ENCODE results near the gene RASGEF1C.

The RASGEF1C gene

DNA sequence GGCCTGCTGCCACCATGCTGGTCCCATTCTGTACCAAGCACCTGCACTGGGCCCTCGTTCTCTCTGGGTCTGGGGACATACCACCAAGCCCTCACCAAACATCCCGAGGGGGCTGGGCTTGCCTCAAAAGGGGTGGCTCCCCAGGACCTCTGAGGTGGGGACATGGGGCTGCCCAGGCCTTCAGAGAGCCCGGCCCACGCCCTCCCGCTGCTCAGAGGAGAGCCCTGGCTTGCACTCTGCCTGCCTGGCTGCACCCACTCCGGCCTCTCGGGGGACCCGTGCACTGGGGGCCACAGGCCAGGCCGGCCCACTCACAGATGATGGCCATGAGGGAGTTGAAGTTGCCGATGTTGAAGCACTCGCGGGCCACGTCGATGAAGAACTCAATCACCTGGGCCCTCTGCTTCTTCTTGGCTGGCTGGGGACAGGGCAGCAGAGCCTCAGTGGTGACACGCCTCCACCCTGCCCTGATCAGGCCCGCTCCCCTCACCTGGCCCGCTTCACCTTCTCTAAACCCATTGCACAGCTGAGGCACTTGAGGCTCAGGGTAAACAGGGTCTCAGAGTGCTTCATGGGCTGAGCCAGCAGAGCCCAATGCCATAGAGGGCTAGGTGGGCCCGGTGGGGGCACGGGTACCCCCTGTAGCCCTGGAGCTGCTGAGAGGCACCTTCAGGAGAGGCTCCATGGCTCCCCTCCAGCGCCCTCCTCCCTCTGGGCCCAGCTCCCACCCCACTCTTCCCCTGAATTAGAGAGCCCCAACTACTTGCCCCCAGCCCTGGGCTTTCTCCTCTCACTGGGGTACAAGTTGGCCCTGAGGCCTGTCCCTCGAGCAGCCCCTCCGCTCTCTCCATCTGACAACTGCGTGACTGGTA is 89.7 kb downstream of the RASGEF1C start:
- no peak for DNase-seq

GRCh38 chr5:180118391-180118791 is 90.6 kb downstream of the RASGEF1C start:
- no peak for DNase-seq

DNA sequence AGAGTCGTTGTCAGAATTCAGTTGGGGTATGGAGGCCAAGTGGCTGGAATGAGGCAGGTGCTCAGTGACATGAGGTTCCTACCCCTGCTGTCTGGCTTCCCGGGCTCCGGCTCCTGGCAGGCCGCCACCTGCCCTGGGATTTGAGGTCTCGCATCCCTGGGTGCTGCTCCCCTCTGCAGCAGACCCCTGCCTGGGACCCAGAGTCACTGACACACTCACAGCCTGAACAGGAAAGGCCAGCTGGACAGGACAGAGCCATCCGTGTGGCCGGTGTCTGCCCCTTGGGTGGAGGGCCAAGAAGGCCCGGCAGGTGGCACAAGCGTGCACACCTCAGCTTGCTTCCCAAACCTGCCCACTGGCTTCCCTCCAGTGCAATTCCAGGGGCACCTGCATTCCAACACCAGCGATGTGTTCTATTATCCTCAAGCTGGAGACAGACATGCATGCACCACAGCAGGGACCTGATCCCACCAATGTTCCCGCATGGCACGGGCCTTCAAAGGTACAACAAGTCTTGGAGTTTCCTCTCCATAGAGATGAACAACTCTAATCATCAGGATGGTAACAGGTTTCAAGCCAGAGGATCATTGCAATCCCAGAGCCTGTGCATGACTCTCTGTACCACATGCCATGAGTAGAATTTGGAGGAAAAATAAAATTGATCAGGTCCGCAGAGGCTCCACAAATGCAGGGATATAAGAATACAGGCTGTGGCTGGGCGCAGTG is 91.8 kb downstream of the RASGEF1C start:
- DNase-seq = no peak

DNA sequence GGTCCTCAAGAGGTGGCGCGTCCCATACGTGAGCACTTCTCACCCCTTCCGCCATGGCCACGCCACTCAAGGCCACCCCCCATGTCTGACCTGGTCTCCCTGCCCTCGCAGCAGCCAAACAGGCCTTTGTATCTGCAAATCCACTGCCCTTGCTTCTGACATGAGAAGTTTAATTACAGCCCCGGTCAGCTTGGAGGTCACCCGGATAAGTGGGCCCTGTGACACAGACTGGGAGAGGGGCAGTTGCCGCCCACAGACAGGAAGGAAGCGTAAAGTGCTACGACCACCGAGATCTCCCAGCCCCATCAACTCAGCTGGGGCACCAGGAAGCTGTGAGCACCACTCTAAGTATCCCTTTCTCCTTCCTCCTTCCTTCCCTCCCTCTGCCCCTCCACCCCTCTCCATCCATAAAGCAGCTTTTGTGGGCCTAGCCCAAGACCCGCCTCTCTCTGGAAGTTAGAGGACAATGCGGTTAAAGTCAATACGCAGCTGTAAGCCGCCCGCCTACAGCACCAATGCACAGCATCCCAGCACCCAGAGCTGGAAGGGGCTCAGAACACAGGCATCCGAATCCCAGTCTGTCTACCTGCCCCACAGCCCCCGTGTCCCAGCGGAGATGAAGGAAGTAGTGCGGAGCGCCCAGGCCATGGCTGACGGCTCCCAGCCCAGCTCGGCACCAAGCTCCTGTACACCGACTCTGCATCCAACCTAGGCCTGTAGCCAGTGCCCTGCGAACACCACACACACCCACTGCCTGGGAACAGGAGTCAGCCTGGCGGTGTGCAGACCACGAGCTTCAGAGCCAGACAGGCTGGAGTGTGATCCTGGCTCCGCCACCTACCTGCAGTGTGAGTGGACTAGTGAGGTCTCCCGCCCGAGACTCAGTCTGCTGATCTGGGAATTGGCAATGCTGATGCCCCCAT is 92.7 kb downstream of the RASGEF1C start:
- DNase-seq = no peak

DNA sequence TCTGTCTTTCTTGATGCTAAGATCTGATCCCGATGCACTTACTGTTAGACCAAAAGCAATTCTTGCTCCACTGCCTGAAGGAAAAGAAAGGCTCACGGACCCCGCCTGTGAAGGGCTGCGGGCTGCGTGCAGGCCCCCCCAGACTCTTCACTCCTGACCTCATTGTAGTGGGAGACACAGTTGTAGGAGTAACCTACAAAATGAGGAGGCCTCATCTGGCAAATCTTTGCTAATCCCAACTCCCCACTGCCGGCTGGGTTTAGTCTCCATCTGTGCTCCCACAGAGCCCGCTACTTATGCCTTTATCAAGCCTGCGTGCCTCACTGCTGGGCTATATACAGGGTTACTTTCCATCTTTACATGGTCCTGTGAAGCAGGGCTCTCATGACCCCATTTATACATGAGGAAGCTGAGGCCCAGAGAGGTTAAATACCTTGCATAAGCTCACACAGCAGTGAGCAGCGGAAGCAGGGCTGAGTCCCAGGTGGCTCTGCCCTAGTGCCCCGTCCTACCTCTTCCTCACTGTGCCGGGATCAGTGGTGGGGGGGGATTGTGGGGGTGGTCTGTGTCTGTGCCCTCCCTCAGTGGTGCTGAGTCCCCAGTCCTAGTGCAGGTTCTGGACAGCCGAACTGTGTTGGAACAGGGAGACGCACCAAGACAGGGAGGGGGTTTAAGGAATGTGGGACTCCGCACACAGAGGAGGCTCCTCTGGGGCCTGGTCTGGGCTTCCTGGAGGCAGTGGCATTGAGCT is 93.5 kb downstream of the RASGEF1C start:
- no peak for DNase-seq

DNA sequence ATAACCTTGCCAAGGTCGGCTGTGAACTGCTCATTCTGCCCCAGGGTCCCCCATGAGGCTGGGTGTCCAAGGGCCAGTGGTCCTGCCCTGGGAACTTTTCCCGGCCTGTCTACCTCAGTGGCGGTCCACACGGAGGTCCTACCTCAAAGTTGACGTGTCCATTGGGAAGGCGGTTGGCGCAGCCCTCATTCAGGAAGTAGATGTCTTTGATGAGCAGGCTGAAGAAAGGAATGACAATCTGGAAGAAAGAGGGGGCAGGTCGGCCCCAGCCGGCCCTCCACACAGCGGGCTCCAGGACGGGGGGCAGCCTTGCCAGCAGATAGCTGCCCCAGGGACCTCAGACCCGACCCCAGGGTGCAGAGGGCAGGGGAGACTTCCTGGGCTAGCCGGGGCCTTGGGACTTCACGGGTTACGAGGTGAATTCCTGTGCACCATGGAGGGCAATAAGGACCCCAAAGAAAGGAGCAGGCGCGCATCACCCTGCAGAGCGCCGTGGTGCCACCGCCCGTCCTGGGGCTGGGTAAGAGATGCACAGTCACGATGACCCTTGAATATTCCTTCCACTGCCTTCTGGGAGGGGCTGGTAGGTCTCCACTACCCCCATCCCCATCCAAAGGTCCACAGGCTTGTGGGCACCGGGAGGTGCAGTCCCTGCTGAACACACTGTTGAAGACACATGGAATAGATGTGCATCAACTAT is 94.6 kb downstream of the RASGEF1C start:
- DNase-seq = no peak

DNA sequence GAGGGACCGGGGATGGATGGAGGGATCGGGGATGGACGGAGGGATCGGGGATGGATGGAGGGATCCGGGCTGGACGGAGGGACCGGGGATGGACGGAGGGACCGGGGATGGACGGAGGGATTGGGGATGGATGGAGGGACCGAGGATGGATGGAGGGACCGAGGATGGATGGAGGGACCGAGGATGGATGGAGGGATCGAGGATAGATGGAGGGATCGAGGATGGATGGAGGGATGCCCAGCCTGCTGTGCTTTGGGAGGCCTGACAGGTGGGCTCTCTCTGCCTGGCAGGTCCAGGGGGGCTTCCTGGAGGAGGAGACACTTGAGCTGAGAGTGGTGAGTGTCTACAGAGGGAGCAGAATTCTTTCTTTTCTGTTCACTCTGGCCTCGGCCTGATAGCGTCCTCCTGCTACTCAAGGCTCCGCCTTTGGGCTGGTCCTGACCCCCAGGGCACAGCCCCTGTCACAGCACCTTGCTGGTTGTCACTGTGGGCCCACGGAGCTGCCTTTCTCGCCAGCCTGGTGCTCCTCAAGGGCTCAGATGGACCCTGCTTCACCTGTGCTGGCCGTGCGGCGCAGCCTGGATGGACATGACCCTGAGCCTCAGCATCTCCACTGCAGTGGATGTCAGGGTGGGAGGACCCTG is 95.2 kb downstream of the RASGEF1C start:
- no peak for DNase-seq

DNA sequence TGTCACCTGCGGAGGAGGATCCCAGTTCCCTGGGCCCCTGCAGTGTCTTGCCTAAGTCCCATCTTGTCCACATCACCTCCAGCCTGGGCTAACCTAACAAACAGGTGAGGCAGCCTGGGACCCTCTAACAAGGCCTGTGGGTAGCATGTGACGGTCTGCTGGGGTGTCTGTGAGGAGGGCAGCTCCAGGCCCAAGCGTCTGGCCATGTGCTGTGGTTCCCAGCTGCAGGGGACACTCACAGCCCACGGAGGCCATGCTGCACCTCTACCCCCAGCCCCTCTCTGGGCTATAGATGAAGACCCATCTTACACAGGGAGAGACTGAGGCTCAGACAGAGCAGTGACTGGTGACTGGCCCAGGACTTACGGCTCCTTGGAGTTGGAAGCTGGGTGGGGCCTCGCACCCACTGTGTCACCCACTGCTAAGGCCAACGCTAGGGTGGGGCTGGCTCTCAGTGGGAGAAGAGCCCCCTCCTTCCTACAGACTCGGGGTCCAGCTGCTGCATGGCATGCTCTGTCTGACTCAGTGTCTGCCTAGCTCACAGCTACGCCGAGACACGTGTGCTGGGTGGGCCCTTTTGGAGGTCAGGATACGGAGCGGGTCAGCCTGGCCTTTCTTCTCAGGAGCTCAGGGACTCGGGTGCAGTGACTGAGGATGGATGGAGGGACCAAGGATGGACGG is 96.7 kb downstream of the RASGEF1C start:
- DNase-seq = no peak

DNA sequence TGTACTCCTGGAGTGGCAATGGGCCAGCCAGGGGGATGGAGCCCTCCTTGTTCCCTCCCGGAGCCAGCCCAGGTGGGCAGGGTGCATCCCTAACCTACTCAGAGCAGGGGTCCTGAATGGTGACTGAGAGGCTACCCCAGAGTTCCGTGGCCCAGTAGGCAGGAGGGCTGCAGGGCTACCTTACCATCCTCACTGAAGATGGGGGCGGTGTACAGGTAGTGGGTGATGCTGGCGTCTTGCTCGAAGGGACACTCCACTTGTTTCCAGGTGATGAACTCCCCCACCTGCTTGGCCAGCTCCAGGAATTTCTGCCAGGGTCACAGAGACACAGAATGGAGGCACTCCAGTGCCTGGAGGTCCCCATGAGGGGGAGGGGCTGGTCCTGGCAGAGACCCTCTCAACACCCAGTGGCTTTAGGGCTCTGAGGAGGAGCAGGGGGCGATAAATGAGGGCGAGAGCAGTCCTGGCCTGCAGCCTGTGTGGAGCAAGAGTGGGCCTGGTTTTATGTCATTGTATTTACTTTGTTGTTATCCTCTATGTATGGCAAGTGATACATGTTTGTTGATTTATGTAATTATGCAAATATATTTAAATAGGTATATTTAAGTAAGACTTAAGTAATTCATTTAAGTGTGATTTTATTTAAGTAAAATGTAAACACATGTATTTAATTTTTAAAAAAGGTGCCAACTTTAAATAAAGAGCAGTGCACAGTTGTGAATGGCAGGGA is 97.6 kb downstream of the RASGEF1C start:
- no peak for DNase-seq

- no peak for DNase-seq
Observed at GRCh38 chr5:180109920-180110319, 99.1 kb downstream of the RASGEF1C start.

DNA sequence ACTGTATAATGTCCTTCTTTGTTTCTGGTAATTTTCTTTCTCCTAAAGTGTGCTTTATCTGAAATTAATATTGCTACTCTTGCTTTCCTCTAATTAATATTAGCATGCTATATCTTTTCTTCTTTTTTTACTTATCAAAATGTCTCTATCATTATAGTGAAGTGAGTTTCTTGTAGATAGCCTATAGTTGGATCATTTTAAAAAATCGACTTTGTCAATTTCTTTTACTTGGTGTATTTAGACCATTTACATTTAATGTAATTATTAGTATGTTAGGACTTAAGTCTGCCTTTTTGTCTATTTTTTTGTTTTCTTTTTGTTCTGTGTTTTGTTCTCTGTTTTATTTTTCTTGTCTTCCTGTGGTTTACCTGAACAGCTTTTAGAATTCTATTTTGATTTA is 102.0 kb downstream of the RASGEF1C start:
- no peak for DNase-seq

GRCh38 chr5:180105827-180106312 is 103.1 kb downstream of the RASGEF1C start:
- DNase-seq = peak; percentile 33 to 65 (median 52)

GRCh38 chr5:180104168-180104530 is 104.9 kb downstream of the RASGEF1C start:
- DNase-seq = no peak

DNA sequence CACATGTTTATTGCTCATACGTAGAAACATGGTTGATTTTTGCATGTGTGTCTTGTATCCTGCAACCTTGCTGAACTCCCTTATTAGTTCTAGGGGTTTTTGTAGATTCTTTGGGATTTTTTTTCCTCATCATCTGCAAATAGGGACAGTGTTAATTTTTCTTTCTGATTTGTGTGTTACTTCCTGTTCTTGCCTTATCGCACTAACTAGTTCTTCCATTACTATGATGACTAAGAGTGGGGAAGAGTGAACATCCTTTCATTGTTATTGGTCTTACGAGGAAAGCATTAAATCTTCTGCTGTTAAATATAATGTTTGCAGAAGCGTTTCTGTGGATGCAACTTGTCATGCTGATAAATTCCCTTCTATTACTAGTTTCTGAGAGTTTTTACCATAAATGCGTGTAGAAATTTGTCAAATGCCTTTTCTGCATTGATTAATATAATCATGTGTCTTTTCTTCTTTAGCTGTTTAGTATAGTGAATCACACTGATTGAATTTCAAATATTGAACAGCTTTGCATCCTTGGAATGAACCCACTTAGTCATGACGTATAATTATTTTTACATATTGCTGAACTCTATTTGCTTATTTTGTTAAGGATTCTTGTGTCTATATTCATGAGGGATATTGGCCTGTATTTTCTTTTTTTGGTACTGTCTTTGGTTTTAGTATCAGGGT is 105.4 kb downstream of the RASGEF1C start:
- no peak for DNase-seq

GRCh38 chr5:180102636-180103035 is 106.4 kb downstream of the RASGEF1C start:
- DNase-seq = no peak

DNA sequence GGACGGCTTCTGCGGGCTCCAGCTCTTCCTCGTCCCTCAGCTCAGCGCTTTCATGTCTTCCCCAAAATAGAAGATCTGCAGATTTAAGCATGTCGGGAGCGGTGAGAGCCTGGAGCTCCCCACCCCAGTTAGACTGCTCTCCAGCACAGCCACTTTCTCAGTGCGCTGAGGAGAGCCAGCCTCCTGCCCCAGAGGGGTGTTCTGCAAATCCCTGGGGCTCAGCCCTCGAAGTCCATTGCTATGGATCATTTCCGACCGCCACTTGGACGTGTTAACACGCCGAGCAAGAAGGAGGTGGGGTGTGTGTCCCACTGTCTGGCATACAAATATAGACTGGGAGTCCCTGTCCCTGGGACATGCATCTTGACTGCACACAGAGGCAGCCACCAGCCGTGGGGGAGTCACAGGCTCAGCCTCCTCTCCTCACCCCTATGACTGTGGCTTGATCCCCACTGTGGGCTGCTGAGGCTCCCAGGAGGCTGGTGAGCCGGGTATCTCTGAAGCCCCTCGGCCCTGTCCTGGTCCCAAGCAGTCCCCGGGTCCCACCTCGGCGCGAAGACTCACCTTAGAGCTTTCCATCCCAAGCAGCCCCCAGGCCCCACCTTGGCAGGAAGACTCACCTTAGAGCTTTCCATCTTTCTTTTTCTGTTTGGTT is 107.4 kb downstream of the RASGEF1C start:
- DNase-seq = no peak

- no peak for DNase-seq
Observed at GRCh38 chr5:180100621-180101450, 108.2 kb downstream of the RASGEF1C start.

All from suppressor macrophage (primary cell).